ENCODE results near the gene NRM.
"Not testable (repeated sequence)": the region's sequence is repeated elsewhere in the genome, so short reads cannot be mapped to it uniquely, and the experiment has no call there.

Gene NRM

GRCh38 chr6:30664994-30665767 lies 25.6 kb downstream of the NRM start:
- TF ChIP-seq, protein P1, sequence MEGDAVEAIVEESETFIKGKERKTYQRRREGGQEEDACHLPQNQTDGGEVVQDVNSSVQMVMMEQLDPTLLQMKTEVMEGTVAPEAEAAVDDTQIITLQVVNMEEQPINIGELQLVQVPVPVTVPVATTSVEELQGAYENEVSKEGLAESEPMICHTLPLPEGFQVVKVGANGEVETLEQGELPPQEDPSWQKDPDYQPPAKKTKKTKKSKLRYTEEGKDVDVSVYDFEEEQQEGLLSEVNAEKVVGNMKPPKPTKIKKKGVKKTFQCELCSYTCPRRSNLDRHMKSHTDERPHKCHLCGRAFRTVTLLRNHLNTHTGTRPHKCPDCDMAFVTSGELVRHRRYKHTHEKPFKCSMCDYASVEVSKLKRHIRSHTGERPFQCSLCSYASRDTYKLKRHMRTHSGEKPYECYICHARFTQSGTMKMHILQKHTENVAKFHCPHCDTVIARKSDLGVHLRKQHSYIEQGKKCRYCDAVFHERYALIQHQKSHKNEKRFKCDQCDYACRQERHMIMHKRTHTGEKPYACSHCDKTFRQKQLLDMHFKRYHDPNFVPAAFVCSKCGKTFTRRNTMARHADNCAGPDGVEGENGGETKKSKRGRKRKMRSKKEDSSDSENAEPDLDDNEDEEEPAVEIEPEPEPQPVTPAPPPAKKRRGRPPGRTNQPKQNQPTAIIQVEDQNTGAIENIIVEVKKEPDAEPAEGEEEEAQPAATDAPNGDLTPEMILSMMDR (conservative IDR thresholded peaks at IDR 0.05; ENCODE audit: low read length): no peak
- DNase-seq (ENCODE audit: low read depth): no peak
- no peak overlapping the region for H3K4me3 ChIP-seq (ENCODE audit: low read length)

DNA sequence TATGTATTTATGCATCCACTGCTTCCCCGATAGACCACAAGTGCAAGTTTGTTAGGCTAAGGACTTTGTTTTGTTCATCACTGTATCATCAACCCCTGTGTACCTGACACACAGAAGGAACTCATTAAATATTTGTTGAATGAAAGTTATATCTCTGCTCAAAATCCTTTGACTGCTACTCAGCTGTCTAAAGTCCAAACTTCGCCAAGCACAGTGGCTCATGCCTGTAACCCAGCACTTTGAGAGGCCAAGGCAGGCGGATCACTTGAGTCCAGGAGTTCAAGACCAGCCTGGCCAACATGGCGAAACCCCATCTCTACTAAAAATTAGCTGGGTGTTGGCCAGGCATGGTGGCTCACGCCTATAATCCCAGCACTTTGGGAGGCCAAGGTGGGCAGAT lies 32.9 kb downstream of the NRM start:
- not testable (repeated sequence) for DNase-seq (ENCODE audit: low read depth); H3K4me3 ChIP-seq (ENCODE audit: low read length)

DNA sequence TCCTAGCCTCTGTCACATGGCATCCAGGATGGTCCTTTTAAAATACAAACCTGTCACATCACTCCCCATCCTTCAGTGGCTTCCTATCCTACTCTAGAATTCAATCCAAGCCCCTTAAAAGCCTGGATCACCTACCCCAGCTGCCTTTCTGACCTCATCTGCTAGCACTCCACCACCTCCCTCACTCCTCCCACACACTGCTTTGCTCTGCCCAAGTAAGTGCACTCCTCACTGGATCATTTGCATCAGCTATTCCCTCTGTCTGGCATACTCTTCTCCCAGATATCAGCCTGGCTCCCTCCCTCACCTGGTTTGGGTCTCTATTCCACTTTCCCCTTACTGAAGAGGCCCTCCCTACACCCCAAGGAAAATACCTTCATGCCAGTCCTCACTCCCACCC lies 33.3 kb downstream of the NRM start:
- H3K4me3 ChIP-seq (ENCODE audit: low read length): no peak overlapping the region
- TF ChIP-seq, protein P1 (conservative IDR thresholded peaks at IDR 0.05; ENCODE audit: low read length): no peak
- no peak for DNase-seq (ENCODE audit: low read depth)

DNA sequence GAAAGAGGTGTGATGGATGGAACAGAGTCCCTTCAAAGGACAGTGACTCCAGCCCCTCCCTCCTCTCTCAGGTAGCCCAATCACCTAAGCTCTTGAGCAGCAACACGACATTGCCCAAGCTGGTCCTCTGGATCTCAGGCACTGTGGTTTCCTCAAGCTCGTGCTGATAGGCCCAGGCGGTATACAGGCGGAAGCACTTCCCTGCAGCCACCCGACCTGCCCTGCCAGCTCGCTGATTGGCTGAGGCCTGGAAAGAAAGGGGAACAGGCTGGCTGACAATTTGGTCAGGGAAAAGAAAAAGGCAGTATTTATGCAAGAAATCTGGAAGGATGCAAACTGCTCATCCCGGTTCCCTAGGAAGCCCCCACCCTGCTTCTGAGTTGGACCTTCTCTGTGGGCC lies 34.3 kb downstream of the NRM start:
- TF ChIP-seq, protein P1 (conservative IDR thresholded peaks at IDR 0.05; ENCODE audit: low read length): no peak
- no peak for DNase-seq (ENCODE audit: low read depth)
- no peak overlapping the region for H3K4me3 ChIP-seq (ENCODE audit: low read length)

DNA sequence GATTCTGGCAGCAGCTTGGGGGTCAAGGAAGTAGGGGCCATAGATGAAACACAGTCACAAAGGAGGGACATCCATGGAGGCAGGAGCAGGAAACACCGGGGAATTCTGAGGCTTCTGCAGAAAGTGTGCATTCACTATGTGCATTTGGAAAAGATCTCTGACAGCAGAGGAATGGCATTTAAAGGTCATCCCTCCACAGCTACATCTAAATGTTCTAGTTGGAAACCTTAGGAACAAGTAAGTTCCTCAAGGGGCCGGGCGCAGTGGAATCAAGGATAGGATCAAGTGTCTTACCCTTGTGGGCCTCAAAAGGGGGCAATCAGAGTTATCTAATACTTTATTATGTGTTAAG lies 35.1 kb downstream of the NRM start:
- DNase-seq (ENCODE audit: low read depth): no peak
- TF ChIP-seq, protein P1 (conservative IDR thresholded peaks at IDR 0.05; ENCODE audit: low read length): no peak

GRCh38 chr6:30654798-30655742 lies 35.7 kb downstream of the NRM start:
- DNase-seq (ENCODE audit: low read depth): no peak
- TF ChIP-seq, protein P1 (conservative IDR thresholded peaks at IDR 0.05; ENCODE audit: low read length): no peak
- no peak overlapping the region for H3K4me3 ChIP-seq (ENCODE audit: low read length)

More for the DNA sequence above, 35.1 kb downstream of the NRM start:
- no peak overlapping the region for H3K4me3 ChIP-seq (ENCODE audit: low read length)

DNA sequence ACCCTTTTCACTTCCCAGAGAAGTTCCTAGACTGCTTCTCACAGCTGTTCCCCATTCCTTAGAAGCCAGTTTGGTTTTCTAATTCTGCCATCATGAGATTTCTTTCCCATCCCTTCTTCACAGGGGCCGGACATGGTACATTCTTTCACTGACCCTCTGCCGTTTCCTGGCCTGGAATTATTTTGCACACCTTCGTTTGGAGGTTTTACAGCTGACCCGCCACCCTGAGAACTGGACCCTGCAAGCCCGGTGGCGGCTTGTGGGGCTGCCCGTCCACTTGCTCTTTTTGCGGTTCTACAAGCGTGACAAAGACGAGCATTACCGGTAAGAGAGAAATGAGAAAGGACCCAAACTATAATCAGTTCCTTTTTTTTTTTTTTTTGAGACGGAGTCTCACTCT lies 39.6 kb downstream of the NRM start:
- no peak for DNase-seq (ENCODE audit: low read depth)
- TF ChIP-seq, protein P1 (conservative IDR thresholded peaks at IDR 0.05; ENCODE audit: low read length): no peak
- H3K4me3 ChIP-seq (ENCODE audit: low read length): no peak overlapping the region
